ENCODE results near the gene IL15RA.
"Not testable (repeated sequence)": the region's sequence is repeated elsewhere in the genome, so short reads cannot be mapped to it uniquely, and the experiment has no call there.

Gene IL15RA

DNA sequence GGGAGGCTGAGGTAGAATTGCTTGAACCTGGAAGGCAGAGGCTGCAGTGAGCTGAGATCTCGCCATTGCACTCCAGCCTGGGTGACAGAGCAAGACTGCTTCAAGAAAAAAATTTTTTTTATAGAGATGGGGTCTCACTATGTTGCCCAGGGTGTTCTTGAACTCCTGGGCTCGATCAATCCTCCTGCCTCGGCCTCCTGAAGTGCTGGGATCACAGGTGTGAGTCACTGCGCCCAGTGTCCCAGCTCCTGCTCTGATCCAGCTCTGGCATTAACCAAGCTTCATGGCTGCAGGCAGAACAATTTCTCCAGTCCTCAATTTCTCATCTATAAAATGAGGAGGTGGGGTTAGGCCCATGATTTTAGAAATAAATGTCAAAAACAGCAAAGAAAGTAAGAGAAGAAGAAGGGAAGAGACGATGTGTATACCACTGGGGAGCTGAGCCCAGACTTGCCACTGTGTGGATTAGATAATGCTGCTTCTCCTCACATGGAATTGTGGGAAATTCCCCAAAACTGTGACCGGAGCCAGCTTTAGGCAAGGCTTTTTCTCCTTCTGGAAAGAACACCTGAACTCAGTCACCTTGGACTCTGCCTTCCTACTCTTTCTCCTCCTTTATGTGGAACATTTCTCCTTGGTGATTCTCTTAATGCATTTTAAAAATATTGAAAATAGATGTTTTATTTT is 25.5 kb downstream of the IL15RA start:
- no peak for DNase-seq (ENCODE audit: low read depth, low spot score)

DNA sequence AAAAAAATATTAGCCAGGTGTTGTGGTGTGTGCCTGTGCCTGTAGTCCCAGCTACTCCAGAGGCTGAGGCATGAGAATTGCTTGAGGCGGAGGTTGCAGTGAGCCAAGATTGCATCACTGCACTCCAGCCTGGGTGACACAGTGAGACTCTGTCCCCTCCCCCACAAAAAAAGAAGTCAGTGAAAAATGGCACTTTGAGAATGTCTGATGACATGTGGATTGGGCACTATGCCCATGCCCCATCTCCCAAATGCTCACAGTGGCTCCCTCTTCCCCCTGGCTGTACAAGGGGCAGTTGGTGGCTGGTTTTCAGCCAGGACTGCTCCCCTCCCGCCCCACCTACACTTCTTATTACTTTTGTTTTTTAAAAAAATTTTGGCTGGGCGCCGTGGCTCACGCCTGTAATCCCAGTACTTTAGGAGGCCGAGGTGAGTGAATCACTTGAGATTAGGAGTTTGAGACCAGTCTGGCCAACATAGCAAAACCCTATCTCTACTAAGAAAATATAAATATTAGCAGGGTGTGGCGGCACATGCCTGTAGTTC is 26.1 kb downstream of the IL15RA start:
- DNase-seq (ENCODE audit: low read depth, low spot score) = no peak

GRCh38 chr10:5949009-5949759 is 28.2 kb downstream of the IL15RA start:
- DNase-seq (ENCODE audit: low read depth, low spot score) = no peak

DNA sequence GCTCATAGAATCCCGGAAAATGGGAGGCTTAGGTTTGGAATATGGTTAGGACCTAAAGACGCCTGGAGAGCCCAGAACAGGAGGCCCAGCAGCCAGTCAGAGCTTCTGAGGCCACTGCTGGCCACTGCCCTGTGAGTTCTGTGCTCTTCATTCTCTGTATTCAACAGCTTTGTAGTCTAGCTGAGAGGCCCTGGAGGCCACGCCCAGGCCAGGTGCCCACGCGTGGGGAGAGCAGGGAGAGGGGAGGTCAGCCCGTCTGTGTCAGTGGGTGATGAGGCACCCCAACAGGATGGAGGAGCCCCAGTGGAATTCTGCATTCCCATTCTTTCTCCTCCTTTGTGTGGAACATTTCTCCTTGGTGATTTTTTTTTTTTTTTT is 29.1 kb downstream of the IL15RA start:
- no peak for DNase-seq (ENCODE audit: low read depth, low spot score)

- DNase-seq (ENCODE audit: low read depth, low spot score) = no peak
Measured at GRCh38 chr10:5947471-5948207, 29.7 kb downstream of the IL15RA start.

- DNase-seq (ENCODE audit: low read depth, low spot score) = no peak
Measured at GRCh38 chr10:5946786-5947185, 30.6 kb downstream of the IL15RA start.

DNA sequence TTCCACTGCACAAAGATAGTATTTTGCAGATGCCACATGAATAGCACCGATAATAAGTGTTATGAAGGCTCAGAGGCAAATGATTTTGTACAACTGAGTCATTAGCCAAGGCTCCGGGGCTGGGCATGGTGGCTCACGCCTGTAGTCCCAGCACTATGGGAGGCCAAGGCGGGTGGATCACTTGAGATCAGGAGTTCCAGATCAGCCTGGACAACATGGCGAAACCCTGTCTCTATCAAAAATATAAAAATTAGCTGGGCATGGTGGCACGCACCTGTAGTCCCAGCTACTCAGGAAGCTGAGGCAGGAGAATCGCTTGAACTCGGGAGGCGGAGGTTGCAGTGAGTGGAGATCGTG is 30.9 kb downstream of the IL15RA start:
- not testable (repeated sequence) for DNase-seq (ENCODE audit: low read depth, low spot score)

DNA sequence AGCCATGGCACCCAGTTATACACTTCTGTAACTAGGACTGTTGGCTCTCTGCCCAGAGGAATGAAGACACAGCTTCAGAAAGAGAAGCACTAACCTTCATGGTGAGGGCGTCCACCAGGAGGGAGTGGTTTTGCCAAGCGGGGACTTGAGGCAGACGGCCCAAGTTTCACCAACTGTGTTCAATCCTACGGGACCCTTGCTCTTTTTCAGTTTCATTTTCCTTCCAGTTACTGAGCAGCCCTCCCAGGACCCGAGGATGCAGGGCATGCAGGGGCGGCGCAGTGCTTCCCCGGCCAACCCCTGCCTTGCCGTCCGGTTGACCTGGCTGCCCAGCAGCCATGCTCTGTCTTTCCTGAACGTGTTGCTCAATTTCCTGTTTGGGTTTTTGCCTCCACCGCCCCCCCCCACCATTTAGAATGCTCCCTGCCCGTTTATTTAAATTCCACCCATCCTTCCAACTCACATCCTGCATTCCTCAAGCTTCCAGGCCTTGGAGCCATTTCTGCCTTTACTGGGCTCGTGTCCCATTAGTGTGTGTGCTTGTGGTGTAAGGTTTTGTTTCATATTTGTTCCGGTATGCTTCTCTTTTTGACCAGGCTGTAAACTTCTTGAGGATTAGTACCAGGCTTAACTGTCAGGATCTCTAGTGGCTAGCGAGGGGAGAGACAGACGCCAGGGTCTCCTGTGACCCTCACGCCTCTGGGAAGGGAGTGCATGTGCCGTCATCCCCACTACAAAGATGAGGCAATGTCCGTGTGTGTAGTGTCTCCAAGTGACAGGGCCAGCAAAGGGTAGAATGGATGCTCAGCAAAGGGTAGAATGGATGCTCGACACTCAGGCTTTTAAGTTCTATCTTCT is 31.6 kb downstream of the IL15RA start:
- no peak for DNase-seq (ENCODE audit: low read depth, low spot score)

GRCh38 chr10:5945190-5945509 is 32.2 kb downstream of the IL15RA start:
- DNase-seq (ENCODE audit: low read depth, low spot score) = no peak

GRCh38 chr10:5944389-5945189 is 32.8 kb downstream of the IL15RA start:
- DNase-seq (ENCODE audit: low read depth, low spot score) = peak; percentile 89

DNA sequence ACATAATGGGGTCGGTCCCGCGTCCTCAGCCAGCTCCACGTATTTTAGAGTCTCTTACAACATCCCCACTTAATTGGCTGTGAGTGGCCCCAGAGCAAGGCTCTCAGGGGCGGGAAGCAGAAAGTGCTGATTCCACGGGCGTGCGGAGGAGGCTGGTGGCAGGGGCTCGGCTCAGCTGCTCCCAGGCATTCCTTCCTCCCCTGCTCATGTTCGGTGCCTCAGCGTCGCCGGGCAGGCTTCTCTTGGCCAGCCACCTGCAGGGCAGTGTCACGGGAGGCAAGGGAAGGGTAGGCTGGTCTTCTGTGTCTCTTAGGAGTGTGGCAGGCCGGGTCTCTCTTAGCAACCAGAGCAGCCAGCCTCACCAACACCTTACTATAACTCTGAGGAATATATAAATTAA is 33.8 kb downstream of the IL15RA start:
- DNase-seq (ENCODE audit: low read depth, low spot score) = no peak

DNA sequence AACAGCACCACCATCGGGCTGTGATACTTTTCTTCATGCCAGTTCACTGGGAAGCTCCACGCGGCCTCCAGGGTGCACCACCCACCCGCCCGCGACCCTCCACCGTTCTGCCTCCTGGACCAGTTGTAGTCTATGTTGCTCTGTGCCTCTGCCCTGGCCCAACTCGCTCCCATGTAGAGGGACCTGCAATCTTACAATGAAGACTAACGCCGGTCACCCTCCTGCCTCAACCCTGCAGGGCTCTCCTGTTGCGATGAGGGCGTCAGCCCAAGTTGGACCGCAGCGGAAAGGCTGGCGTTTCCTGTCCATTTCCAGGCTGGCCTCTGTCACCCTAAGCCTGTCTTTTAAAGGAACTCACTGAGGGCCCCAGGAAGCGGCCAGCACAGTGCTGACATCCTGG is 34.9 kb downstream of the IL15RA start:
- no peak for DNase-seq (ENCODE audit: low read depth, low spot score)

DNA sequence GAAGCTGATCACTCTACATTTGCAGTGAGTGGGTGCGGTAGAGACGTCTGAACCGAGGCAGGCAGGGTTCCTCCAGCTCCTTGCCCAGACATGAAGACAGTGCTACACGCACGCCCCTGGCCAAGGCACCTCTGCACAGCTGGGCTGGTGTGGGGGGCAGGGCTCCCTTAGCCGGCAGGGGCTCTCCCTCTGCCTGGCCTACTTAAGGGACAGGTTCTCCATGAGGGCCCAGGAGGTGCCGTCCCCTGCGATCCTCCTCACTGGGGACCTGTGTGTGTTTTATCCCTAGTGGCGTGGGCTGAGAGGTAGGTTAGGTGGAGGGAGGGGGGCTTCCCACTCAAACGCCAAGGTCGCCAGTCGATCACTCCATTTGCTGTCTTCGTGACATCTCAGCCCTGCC is 35.3 kb downstream of the IL15RA start:
- no peak for DNase-seq (ENCODE audit: low read depth, low spot score)

- no peak for DNase-seq (ENCODE audit: low read depth, low spot score)
Measured at GRCh38 chr10:5941579-5941978, 35.8 kb downstream of the IL15RA start.

GRCh38 chr10:5940807-5941218 is 36.5 kb downstream of the IL15RA start:
- no peak for DNase-seq (ENCODE audit: low read depth, low spot score)

DNA sequence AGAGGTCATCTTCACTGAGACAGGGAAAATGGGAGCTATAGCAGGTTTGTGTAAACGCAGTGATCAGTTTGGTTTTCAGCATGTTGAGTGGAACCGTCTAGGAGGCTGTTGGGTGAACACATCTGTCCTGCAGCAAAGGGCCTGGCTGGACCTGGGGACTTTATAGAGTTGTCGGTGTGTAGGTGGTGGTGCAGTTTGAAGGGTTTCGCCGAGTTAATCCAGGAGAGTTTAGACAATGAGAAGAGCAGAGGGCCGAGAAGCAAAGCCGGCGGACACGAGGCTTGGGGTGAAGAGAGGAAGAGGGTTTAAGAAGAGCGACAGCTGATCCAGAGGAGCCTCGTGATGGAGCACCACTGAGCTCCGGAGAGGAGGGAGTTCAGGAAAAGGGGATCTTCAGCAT is 39.1 kb downstream of the IL15RA start:
- DNase-seq (ENCODE audit: low read depth, low spot score) = no peak

DNA sequence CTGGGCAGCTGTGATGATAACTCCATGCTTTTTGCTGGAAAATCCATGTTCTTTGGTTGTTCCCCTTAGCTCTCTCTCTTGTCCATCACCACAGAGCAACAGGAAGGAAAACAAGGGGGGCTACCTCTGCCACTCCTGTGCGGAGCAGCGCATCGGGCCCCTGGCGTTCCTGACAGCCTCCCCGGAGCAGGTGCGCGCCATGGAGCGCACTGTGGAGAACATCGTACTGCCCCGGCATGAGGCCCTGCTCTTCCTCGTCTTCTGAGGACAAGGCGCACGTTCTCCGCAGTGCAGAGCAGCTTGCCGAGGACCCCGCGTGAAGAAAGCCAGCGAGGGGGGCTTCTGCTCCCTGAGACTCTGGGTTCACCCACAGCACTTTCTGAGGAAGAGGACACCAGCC is 40.3 kb downstream of the IL15RA start:
- no peak for DNase-seq (ENCODE audit: low read depth, low spot score)

DNA sequence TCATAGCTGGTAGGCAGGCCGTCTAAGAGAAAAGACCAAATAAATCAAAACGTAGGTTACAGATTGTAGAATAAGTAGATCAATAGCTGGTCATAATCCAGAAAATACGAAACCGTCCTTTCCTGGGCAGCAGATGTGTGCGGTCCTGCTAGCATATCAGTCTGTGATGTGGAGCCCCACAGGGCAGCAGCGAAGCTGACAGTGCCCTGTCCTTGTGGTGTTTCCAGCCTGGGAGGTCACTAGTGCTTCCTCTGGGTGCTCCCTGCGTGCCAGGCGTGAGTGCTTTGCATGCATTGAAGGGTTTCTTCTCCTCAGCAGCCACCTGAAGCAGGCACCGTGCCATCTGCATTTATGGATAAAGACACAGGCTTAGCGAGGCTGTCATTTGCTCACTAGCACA is 41.7 kb downstream of the IL15RA start:
- no peak for DNase-seq (ENCODE audit: low read depth, low spot score)

DNA sequence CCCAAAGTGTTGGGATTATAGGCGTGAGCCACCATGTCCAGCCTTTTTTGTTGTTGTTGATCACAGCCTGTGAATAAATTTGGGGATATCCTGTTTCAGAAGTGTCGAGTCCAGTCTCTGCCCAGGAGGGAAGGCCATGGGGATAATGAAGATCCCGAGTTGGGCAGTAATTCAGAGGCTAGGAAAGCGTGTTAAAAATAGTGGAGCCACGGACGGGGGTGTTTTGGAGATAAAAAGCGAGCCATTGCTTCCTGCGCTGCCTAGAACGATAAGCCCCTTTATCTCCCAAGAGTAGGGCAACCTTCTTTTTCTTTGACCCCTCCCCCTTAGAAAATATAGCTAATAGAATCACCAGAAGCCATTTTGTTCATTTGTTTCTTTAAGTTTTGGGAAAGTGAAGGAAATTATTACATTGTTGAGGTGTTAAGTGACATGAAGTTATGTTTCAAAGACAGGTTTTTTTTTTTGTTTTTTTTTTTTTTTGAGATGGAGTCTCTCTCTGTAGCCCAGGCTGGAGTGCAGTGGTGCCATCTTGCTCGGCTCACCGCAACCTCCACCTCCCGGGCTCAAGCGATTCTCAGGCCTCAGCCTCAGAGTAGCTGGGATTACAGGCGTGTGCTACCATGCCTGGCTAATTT is 43.3 kb downstream of the IL15RA start:
- no peak for DNase-seq (ENCODE audit: low read depth, low spot score)

DNA sequence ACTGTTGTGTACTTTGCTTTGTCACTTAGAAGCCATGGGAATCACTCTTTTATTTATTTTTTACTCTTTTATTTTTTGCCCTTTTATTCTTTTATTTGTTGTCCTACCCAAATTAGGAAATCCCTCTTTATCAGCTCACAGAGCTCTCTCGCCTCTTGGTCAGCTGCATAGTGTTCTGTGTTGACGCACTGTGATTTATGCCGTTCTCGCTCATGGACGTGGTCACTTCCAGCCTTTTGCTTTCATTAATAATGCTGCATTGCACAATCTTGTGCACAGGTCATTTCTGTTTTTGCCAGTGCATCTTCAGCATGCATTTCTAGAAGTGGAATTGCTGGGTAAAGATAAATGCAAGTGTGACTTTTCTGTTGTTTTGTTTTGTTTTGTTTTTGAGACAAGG is 45.0 kb downstream of the IL15RA start:
- no peak for DNase-seq (ENCODE audit: low read depth, low spot score)

All from smooth muscle cell of the brain vasculature (primary cell).